Central memory CD8-positive, alpha-beta T cell (primary cell): Measurements from ENCODE around the gene MUSK.

Experiments used
- ATAC-seq: fragments of 150-1000 bp; cut with Tn5 transposase; replicated peaks from 2 replicates; pipeline ENCODE4 v1.10.0; 2022; ENCODE audit warnings: mild to moderate bottlenecking, moderate FRiP score, moderate number of reproducible peaks; ENCODE audit not compliant: poor library complexity, severe bottlenecking; ENCODE audit errors: extremely low read depth
- DNase-seq, 2 donors: peaks; one replicate each; pipeline ENCODE4 v3.0.0; 2021; ENCODE audit warnings: low spot score in 2 of 2
- H3K27ac Mint-ChIP-seq: one replicate; pipeline ENCODE4 v1.8.0; 2022; ENCODE audit warnings: low read depth, mild to moderate bottlenecking, moderate library complexity, mixed read lengths
- H3K27me3 Mint-ChIP-seq: one replicate; pipeline ENCODE4 v1.8.0; 2022; ENCODE audit warnings: mixed read lengths
- H3K36me3 Mint-ChIP-seq: one replicate; pipeline ENCODE4 v1.8.0; 2022; ENCODE audit warnings: mild to moderate bottlenecking, moderate library complexity, mixed read lengths; ENCODE audit not compliant: insufficient read depth
- H3K4me1 Mint-ChIP-seq: one replicate; pipeline ENCODE4 v1.8.0; 2022; ENCODE audit warnings: mixed read lengths
- H3K4me3 Mint-ChIP-seq: one replicate; pipeline ENCODE4 v1.8.0; 2022; ENCODE audit warnings: mild to moderate bottlenecking, moderate library complexity, mixed read lengths
- H3K9me3 Mint-ChIP-seq: one replicate; pipeline ENCODE4 v1.8.0; 2022; ENCODE audit warnings: mixed read lengths

The MUSK gene

GRCh38 chr9:110710420-110710819 lies 41.8 kb downstream of the MUSK start:
- H3K27me3 Mint-ChIP-seq, result no peaks in the 10 kb centered on the region
- H3K4me1 Mint-ChIP-seq, result no peaks in the 10 kb centered on the region
- H3K27ac Mint-ChIP-seq, result no peak overlapping the region
- ATAC-seq (no peak), DNase-seq (no peak)
- H3K4me3 Mint-ChIP-seq, result no peak overlapping the region
- H3K9me3 Mint-ChIP-seq, result peaks cover 6% of the 10 kb centered on the region
- no peaks in the 10 kb centered on the region for H3K36me3 Mint-ChIP-seq

GRCh38 chr9:110712955-110713354 lies 44.4 kb downstream of the MUSK start:
- Mint-ChIP-seq H3K4me3 (no peak overlapping the region), H3K27me3 (no peaks in the 10 kb centered on the region), H3K4me1 (no peaks in the 10 kb centered on the region), H3K36me3 (no peaks in the 10 kb centered on the region), H3K9me3 (peaks cover 6% of the 10 kb centered on the region), H3K27ac (no peak overlapping the region)
- ATAC-seq (no peak), DNase-seq (no peak)

GRCh38 chr9:110714314-110714713 lies 45.7 kb downstream of the MUSK start:
- Mint-ChIP-seq H3K4me3 (no peak overlapping the region), H3K27ac (no peak overlapping the region), H3K4me1 (no peaks in the 10 kb centered on the region), H3K27me3 (no peaks in the 10 kb centered on the region), H3K9me3 (peaks cover 11% of the 10 kb centered on the region), H3K36me3 (no peaks in the 10 kb centered on the region)
- DNase-seq, result no peak
- no peak for ATAC-seq

- H3K27ac Mint-ChIP-seq, result no peak overlapping the region
- H3K36me3 Mint-ChIP-seq, result no peaks in the 10 kb centered on the region
- DNase-seq (no peak), ATAC-seq (no peak)
- H3K9me3 Mint-ChIP-seq, result no peaks in the 10 kb centered on the region
- no peak overlapping the region for H3K4me3 Mint-ChIP-seq
- no peaks in the 10 kb centered on the region for H3K4me1 Mint-ChIP-seq
- H3K27me3 Mint-ChIP-seq, result no peaks in the 10 kb centered on the region
Observed at GRCh38 chr9:110728058-110728457, 59.5 kb downstream of the MUSK start.

- Mint-ChIP-seq H3K27me3 (no peaks in the 10 kb centered on the region), H3K4me3 (no peak overlapping the region), H3K4me1 (no peaks in the 10 kb centered on the region), H3K9me3 (no peaks in the 10 kb centered on the region), H3K36me3 (no peaks in the 10 kb centered on the region), H3K27ac (no peak overlapping the region)
- DNase-seq (no peak), ATAC-seq (no peak)
Observed at GRCh38 chr9:110729641-110730040, 61.0 kb downstream of the MUSK start.

GRCh38 chr9:110731437-110732028 lies 62.9 kb downstream of the MUSK start:
- Mint-ChIP-seq H3K4me3 (no peak overlapping the region), H3K27me3 (no peaks in the 10 kb centered on the region), H3K4me1 (no peaks in the 10 kb centered on the region), H3K9me3 (peaks cover 5% of the 10 kb centered on the region), H3K27ac (no peak overlapping the region), H3K36me3 (no peaks in the 10 kb centered on the region)
- no peak for DNase-seq
- ATAC-seq, result no peak

- Mint-ChIP-seq H3K4me1 (no peaks in the 10 kb centered on the region), H3K27ac (no peak overlapping the region), H3K36me3 (no peaks in the 10 kb centered on the region), H3K4me3 (no peak overlapping the region), H3K27me3 (no peaks in the 10 kb centered on the region), H3K9me3 (peaks cover 6% of the 10 kb centered on the region)
- DNase-seq (no peak), ATAC-seq (no peak)
Observed at GRCh38 chr9:110738982-110739381, 70.4 kb downstream of the MUSK start.

GRCh38 chr9:110742741-110743371 lies 74.3 kb downstream of the MUSK start:
- Mint-ChIP-seq H3K36me3 (no peaks in the 10 kb centered on the region), H3K27ac (no peak overlapping the region), H3K4me1 (no peaks in the 10 kb centered on the region), H3K9me3 (no peaks in the 10 kb centered on the region), H3K27me3 (no peaks in the 10 kb centered on the region), H3K4me3 (no peak overlapping the region)
- ATAC-seq (no peak), DNase-seq (no peak)

GRCh38 chr9:110744715-110745384 lies 76.3 kb downstream of the MUSK start:
- DNase-seq, result no peak
- no peaks in the 10 kb centered on the region for H3K36me3 Mint-ChIP-seq

GRCh38 chr9:110745676-110746075 lies 77.1 kb downstream of the MUSK start:
- H3K9me3 Mint-ChIP-seq, result peaks cover 20% of the 10 kb centered on the region
- H3K27me3 Mint-ChIP-seq, result no peaks in the 10 kb centered on the region
- H3K27ac Mint-ChIP-seq, result no peak overlapping the region
- H3K4me3 Mint-ChIP-seq, result no peak overlapping the region
- H3K4me1 Mint-ChIP-seq, result no peaks in the 10 kb centered on the region
- DNase-seq (no peak), ATAC-seq (no peak)
- H3K36me3 Mint-ChIP-seq, result no peaks in the 10 kb centered on the region

More at GRCh38 chr9:110744715-110745384, 76.3 kb downstream of the MUSK start:
- Mint-ChIP-seq H3K4me3 (no peak overlapping the region), H3K4me1 (no peaks in the 10 kb centered on the region), H3K27ac (no peak overlapping the region), H3K27me3 (no peaks in the 10 kb centered on the region), H3K9me3 (peaks cover 16% of the 10 kb centered on the region)
- no peak for ATAC-seq

GRCh38 chr9:110746211-110746930 lies 77.8 kb downstream of the MUSK start:
- ATAC-seq (no peak), DNase-seq (no peak)
- Mint-ChIP-seq H3K4me3 (no peak overlapping the region), H3K27me3 (no peaks in the 10 kb centered on the region), H3K36me3 (no peaks in the 10 kb centered on the region), H3K9me3 (peaks cover 20% of the 10 kb centered on the region), H3K4me1 (no peaks in the 10 kb centered on the region), H3K27ac (no peak overlapping the region)

- Mint-ChIP-seq H3K4me3 (no peak overlapping the region), H3K9me3 (peaks cover 33% of the 10 kb centered on the region), H3K27me3 (no peaks in the 10 kb centered on the region), H3K36me3 (peaks cover 1% of the 10 kb centered on the region), H3K27ac (no peak overlapping the region), H3K4me1 (no peaks in the 10 kb centered on the region)
- DNase-seq (no peak), ATAC-seq (no peak)
Observed at GRCh38 chr9:110748251-110748893, 79.8 kb downstream of the MUSK start.
